ENCODE results near the gene FOXF2.

Gene FOXF2

GRCh38 chr6:1382883-1383728, 6.3 kb upstream of the FOXF2 start:
- no peak for DNase-seq (ENCODE audit: low read depth)
- TF ChIP-seq, protein P1, sequence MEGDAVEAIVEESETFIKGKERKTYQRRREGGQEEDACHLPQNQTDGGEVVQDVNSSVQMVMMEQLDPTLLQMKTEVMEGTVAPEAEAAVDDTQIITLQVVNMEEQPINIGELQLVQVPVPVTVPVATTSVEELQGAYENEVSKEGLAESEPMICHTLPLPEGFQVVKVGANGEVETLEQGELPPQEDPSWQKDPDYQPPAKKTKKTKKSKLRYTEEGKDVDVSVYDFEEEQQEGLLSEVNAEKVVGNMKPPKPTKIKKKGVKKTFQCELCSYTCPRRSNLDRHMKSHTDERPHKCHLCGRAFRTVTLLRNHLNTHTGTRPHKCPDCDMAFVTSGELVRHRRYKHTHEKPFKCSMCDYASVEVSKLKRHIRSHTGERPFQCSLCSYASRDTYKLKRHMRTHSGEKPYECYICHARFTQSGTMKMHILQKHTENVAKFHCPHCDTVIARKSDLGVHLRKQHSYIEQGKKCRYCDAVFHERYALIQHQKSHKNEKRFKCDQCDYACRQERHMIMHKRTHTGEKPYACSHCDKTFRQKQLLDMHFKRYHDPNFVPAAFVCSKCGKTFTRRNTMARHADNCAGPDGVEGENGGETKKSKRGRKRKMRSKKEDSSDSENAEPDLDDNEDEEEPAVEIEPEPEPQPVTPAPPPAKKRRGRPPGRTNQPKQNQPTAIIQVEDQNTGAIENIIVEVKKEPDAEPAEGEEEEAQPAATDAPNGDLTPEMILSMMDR (conservative IDR thresholded peaks at IDR 0.05; ENCODE audit: low read depth, low read length), result no peak
- no peak overlapping the region for H3K4me3 ChIP-seq (ENCODE audit: low read depth, low read length)

GRCh38 chr6:1383729-1384548, 5.4 kb upstream of the FOXF2 start:
- TF ChIP-seq, protein P1 (conservative IDR thresholded peaks at IDR 0.05; ENCODE audit: low read depth, low read length), result no peak
- H3K4me3 ChIP-seq (ENCODE audit: low read depth, low read length), result no peak overlapping the region
- DNase-seq (ENCODE audit: low read depth), result no peak

DNA sequence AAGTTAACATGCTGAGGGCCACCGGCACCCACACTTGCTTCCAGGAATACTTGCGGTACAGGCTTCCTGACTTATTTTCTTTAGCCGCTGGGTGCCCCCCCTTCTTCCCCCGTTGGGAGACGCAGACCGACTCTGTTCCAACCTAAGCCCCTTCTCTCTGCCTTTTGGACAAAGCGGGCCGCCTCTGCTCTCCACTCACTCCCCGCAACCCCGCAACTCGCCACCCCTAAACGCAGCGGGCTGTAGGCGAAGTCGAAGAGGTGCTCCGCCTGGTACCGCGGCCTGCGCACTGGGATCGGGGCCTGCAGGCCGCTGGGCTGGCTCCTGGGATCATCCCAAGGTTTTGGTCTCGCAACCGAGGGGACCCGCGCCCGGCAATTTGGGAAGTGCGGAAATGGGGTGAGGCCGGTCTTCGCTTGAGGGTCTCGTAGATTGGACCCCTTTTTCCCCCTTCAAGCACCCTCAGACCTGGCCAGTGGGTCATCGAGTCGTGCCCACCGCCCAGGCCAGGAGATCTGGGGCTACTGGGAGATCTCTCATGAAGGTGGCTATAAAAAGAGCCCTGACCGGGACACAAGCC, 4.7 kb upstream of the FOXF2 start:
- DNase-seq (ENCODE audit: low read depth), result no peak
- TF ChIP-seq, protein P1 (conservative IDR thresholded peaks at IDR 0.05; ENCODE audit: low read depth, low read length), result no peak
- H3K4me3 ChIP-seq (ENCODE audit: low read depth, low read length), result no peak overlapping the region

GRCh38 chr6:1385129-1386037, 4.0 kb upstream of the FOXF2 start:
- TF ChIP-seq, protein P1 (conservative IDR thresholded peaks at IDR 0.05; ENCODE audit: low read depth, low read length), result no peak
- DNase-seq (ENCODE audit: low read depth), result no peak
- H3K4me3 ChIP-seq (ENCODE audit: low read depth, low read length), result no peak overlapping the region

- DNase-seq (ENCODE audit: low read depth), result no peak
- no peak overlapping the region for H3K4me3 ChIP-seq (ENCODE audit: low read depth, low read length)
- TF ChIP-seq, protein P1 (conservative IDR thresholded peaks at IDR 0.05; ENCODE audit: low read depth, low read length), result no peak
Measured at GRCh38 chr6:1386038-1386709, 3.2 kb upstream of the FOXF2 start.

DNA sequence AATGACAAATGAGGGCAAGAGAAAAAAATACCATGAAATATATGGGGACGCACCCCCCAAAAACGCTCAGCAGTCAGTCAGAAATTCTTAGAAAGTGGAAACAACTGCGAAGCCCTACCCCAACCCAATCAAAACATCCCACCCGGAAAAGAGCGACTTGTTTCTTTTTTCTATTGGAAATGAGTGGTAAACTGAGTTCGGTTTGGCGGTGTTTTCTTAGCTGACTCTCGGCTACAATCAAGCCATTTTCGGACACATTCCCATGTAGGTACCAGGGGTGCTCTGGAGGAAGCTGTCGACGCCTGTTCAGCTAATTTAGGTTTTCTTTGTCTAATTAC, 1.9 kb upstream of the FOXF2 start:
- DNase-seq (ENCODE audit: low read depth), result no peak
- TF ChIP-seq, protein P1 (conservative IDR thresholded peaks at IDR 0.05; ENCODE audit: low read depth, low read length), result no peak
- peak overlapping the region; percentile 10 for H3K4me3 ChIP-seq (ENCODE audit: low read depth, low read length)

All from choroid plexus epithelial cell (primary cell).